Measurements from ENCODE around the gene AK8. TPM values are rescaled to one million over a fixed set of nuclear protein-coding genes. Genes with fewer than 3 reads are reported as not detected.

AK8 gene
- total RNA-seq, 2 donors from 2014 or later, result 0.19 TPM; not detected in 1

GRCh38 chr9:132834343-132834742, 43.7 kb downstream of the AK8 start:
- TF ChIP-seq, protein P1, sequence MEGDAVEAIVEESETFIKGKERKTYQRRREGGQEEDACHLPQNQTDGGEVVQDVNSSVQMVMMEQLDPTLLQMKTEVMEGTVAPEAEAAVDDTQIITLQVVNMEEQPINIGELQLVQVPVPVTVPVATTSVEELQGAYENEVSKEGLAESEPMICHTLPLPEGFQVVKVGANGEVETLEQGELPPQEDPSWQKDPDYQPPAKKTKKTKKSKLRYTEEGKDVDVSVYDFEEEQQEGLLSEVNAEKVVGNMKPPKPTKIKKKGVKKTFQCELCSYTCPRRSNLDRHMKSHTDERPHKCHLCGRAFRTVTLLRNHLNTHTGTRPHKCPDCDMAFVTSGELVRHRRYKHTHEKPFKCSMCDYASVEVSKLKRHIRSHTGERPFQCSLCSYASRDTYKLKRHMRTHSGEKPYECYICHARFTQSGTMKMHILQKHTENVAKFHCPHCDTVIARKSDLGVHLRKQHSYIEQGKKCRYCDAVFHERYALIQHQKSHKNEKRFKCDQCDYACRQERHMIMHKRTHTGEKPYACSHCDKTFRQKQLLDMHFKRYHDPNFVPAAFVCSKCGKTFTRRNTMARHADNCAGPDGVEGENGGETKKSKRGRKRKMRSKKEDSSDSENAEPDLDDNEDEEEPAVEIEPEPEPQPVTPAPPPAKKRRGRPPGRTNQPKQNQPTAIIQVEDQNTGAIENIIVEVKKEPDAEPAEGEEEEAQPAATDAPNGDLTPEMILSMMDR (IDR thresholded peaks at IDR 0.05), result no peak
- H3K9me3 ChIP-seq, result no peaks in the 10 kb centered on the region

DNA sequence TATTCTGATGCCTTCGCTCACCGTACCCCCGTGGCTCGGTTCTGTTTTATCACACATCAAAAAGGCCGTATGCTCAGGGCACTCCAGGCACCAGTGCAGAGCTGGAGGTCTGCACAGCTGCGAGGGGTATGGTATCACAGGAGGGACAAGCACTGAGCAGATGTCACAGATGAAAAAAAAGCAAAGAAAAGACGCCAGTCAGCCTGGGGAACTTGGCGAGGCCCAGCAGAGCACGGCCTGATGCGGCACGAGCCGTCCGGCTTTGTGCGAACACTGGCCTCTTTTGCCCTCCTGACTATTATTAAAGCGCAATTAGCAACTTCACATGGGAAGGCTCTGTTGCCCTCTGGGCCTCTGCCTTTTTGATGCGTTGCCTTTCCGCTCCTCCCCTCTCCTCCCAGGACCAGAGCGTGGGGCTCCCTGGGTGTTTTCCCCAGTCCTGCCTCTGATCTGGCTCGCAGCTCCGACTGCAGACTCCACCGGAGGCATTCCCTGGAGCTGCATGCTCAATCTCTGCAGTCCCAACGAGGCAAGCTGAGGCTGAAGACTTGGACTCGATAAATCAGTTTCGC, 44.4 kb downstream of the AK8 start:
- Histone ChIP-seq H3K36me3 (no peaks in the 10 kb centered on the region), H3K4me3 (no peak overlapping the region), H3K9me3 (no peaks in the 10 kb centered on the region), H3K4me1 (no peaks in the 10 kb centered on the region), H3K27me3 (no peaks in the 10 kb centered on the region), H3K27ac (no peak overlapping the region)
- no peak for DNase-seq (ENCODE audit: low spot score)
- TF ChIP-seq, protein P1 (IDR thresholded peaks at IDR 0.05), result no peak

More at GRCh38 chr9:132834343-132834742, 43.7 kb downstream of the AK8 start:
- Histone ChIP-seq H3K36me3 (no peaks in the 10 kb centered on the region), H3K4me1 (no peaks in the 10 kb centered on the region), H3K27me3 (no peaks in the 10 kb centered on the region), H3K27ac (no peak overlapping the region), H3K4me3 (no peak overlapping the region)
- DNase-seq (ENCODE audit: low spot score), result no peak

GRCh38 chr9:132832171-132832881, 45.8 kb downstream of the AK8 start:
- Histone ChIP-seq H3K27me3 (no peaks in the 10 kb centered on the region), H3K9me3 (no peaks in the 10 kb centered on the region), H3K27ac (no peak overlapping the region), H3K4me3 (no peak overlapping the region), H3K4me1 (no peaks in the 10 kb centered on the region), H3K36me3 (no peaks in the 10 kb centered on the region)
- no peak for DNase-seq (ENCODE audit: low spot score)
- TF ChIP-seq, protein P1 (IDR thresholded peaks at IDR 0.05), result no peak

DNA sequence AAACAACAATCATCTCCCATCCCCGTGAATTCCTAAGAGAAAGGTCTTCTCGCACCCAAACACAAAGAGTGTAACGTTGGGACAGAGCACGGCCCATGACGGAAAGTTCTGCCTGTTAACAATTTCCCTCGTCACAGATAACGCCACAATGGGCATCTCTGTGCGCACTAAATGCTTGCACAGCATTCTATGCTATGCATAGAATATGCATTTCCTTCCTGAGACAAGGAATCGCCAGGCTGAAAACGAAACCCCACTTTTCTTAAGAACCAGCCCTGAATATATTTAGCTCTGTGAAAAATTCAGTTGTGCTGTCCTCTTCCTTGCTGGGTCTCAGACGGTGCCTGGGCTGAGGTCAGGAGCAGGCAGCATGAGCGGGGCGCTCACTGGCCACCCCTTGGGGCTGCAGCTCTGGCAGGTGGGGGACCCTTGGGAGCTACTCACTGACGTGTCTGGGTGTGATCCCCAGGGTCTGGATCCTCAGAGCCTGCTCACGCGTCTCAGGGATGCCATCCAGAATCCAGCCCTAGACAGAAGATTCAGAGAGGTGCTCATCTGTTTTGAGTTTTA, 49.8 kb downstream of the AK8 start:
- no peak for DNase-seq (ENCODE audit: low spot score)

DNA sequence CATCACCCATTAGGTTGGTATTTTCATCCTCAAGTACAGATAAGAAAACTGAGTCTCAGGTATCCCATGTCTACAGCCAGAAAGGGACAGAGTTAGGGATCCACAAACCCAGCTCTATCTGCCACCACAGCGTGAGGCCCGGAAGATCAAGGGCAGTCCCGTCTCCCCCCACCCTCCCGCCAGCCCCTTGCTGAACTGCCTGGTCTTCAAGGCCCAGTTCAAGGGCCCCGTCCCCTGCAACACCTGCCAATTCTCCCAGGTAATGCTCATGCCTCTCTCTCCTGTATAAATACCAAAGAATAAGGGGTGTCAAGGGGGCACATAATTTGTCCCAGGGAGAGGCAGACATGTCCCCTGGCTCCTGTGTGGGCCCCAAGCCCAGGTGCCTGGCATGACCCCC, 50.7 kb downstream of the AK8 start:
- Histone ChIP-seq H3K9me3 (no peaks in the 10 kb centered on the region), H3K4me3 (no peak overlapping the region), H3K27me3 (no peaks in the 10 kb centered on the region), H3K27ac (no peak overlapping the region), H3K36me3 (no peaks in the 10 kb centered on the region), H3K4me1 (no peaks in the 10 kb centered on the region)
- DNase-seq (ENCODE audit: low spot score), result no peak
- TF ChIP-seq, protein P1 (IDR thresholded peaks at IDR 0.05), result no peak

More for the DNA sequence above, 49.8 kb downstream of the AK8 start:
- Histone ChIP-seq H3K27ac (no peak overlapping the region), H3K9me3 (no peaks in the 10 kb centered on the region), H3K36me3 (no peaks in the 10 kb centered on the region), H3K4me1 (no peaks in the 10 kb centered on the region), H3K4me3 (no peak overlapping the region), H3K27me3 (no peaks in the 10 kb centered on the region)
- TF ChIP-seq, protein P1 (IDR thresholded peaks at IDR 0.05), result no peak
